GM21737 (cell line): ENCODE data around the gene MICU1.

ENCODE experiments used
- ATAC-seq: cut with Tn5 transposase; IDR thresholded peaks from one replicate; pipeline ENCODE4 v1.9.1; 2021; ENCODE audit warnings: mild to moderate bottlenecking, moderate library complexity; ENCODE audit not compliant: unreplicated experiment

MICU1 gene

GRCh38 chr10:72637398-72637857, 11.5 kb upstream of the MICU1 start:
- ATAC-seq: no peak

GRCh38 chr10:72630144-72630543, 4.3 kb upstream of the MICU1 start:
- no peak for ATAC-seq

GRCh38 chr10:72626444-72626754, 520 bp upstream of the MICU1 start:
- ATAC-seq: no peak

- ATAC-seq: no peak
Observed at GRCh38 chr10:72625276-72625607, 637 bp downstream of the MICU1 start.

- ATAC-seq: no peak
Observed at GRCh38 chr10:72622271-72622670, 3.6 kb downstream of the MICU1 start.

- no peak for ATAC-seq
Observed at GRCh38 chr10:72616716-72617115, 9.2 kb downstream of the MICU1 start.

GRCh38 chr10:72615970-72616369, 9.9 kb downstream of the MICU1 start:
- ATAC-seq: no peak

- no peak for ATAC-seq
Observed at GRCh38 chr10:72612203-72612826, 13.6 kb downstream of the MICU1 start.

GRCh38 chr10:72611783-72612182, 14.1 kb downstream of the MICU1 start:
- no peak for ATAC-seq

GRCh38 chr10:72610466-72610865, 15.4 kb downstream of the MICU1 start:
- ATAC-seq: no peak

- ATAC-seq: no peak
Observed at GRCh38 chr10:72605122-72605521, 20.8 kb downstream of the MICU1 start.

- ATAC-seq: no peak
Observed at GRCh38 chr10:72601144-72601543, 24.7 kb downstream of the MICU1 start.

- ATAC-seq: no peak
Observed at GRCh38 chr10:72598769-72599701, 26.8 kb downstream of the MICU1 start.

GRCh38 chr10:72597897-72598296, 28.0 kb downstream of the MICU1 start:
- no peak for ATAC-seq

- ATAC-seq: no peak
Observed at GRCh38 chr10:72595436-72595835, 30.4 kb downstream of the MICU1 start.

- no peak for ATAC-seq
Observed at GRCh38 chr10:72593963-72594362, 31.9 kb downstream of the MICU1 start.

- no peak for ATAC-seq
Observed at GRCh38 chr10:72588266-72588665, 37.6 kb downstream of the MICU1 start.

GRCh38 chr10:72587568-72587967, 38.3 kb downstream of the MICU1 start:
- no peak for ATAC-seq

- ATAC-seq: no peak
Observed at GRCh38 chr10:72574636-72575035, 51.2 kb downstream of the MICU1 start.

- no peak for ATAC-seq
Observed at GRCh38 chr10:72573079-72573478, 52.8 kb downstream of the MICU1 start.

GRCh38 chr10:72567889-72568640, 57.8 kb downstream of the MICU1 start:
- ATAC-seq: no peak

- no peak for ATAC-seq
Observed at GRCh38 chr10:72567421-72567820, 58.5 kb downstream of the MICU1 start.
